OCI-LY7 (cell line): ENCODE data around the gene XYLT1. TPM values are rescaled to one million over a fixed set of nuclear protein-coding genes. Genes with fewer than 3 reads are reported as not detected.
"Not testable (repeated sequence)": the region's sequence is repeated elsewhere in the genome, so short reads cannot be mapped to it uniquely, and the experiment has no call there.

Experiments
- BruUV-seq: library from RNA; stranded (reverse); fragments of 400-500 nt; replicated peaks from 2 replicates; lab custom pipeline; 2021; lab: Mats Ljungman, UMichigan
- CTCF ChIA-PET: fragments of 300-600 bp; sonication (Branson Sonifier 250); formaldehyde crosslinking; loops from one replicate; lab custom pipeline; 2022; ENCODE audit warnings: antibody characterized with exemption; ENCODE audit not compliant: unreplicated experiment; lab: Charles Lee
- POLR2A ChIA-PET: fragments of 300-600 bp; sonication (Branson Sonifier 250); formaldehyde crosslinking; loops from one replicate; lab custom pipeline; 2022; ENCODE audit warnings: antibody characterized with exemption; lab: Charles Lee
- DNase-seq: peaks from one replicate; pipeline ENCODE4 v3.0.0-alpha.2; 2015; ENCODE audit warnings: low spot score
- H2AFZ ChIP-seq: fragments of 200-600 bp; sonication (generic), shearing (Covaris generic); 2 replicates; pipeline ENCODE4 v1.6.1; 2014; ENCODE audit warnings: mild to moderate bottlenecking, antibody characterized with exemption, low read length, moderate library complexity
- H3K27ac ChIP-seq: fragments of 200-600 bp; sonication (generic); 2 replicates; pipeline ENCODE4 v1.5.1; 2014; ENCODE audit warnings: mixed run types, low read depth, mild to moderate bottlenecking, moderate library complexity, low read length, inconsistent platforms; ENCODE audit not compliant: poor library complexity, severe bottlenecking
- H3K36me3 ChIP-seq: fragments of 200-600 bp; sonication (generic); 2 replicates; pipeline ENCODE4 v1.6.1; 2014; ENCODE audit warnings: mild to moderate bottlenecking, antibody characterized with exemption, low read length, moderate library complexity, mixed read lengths; ENCODE audit not compliant: insufficient read depth
- H3K4me1 ChIP-seq: fragments of 200-600 bp; sonication (generic); 2 replicates; pipeline ENCODE4 v1.5.1; 2014; ENCODE audit warnings: mild to moderate bottlenecking, low read length; ENCODE audit not compliant: insufficient read depth, poor library complexity, severe bottlenecking
- H3K4me2 ChIP-seq: fragments of 200-600 bp; sonication (generic); 2 replicates; pipeline ENCODE4 v1.6.1; 2014; ENCODE audit warnings: mild to moderate bottlenecking, low read length
- H3K4me3 ChIP-seq: fragments of 200-600 bp; sonication (generic); 2 replicates; pipeline ENCODE4 v1.5.1; 2014; ENCODE audit warnings: mild to moderate bottlenecking, low read depth, low read length; ENCODE audit not compliant: poor library complexity, severe bottlenecking
- H3K79me2 ChIP-seq: fragments of 200-600 bp; sonication (generic); 2 replicates; pipeline ENCODE4 v1.6.1; 2016; ENCODE audit warnings: low read depth, mild to moderate bottlenecking, low read length, moderate library complexity, mixed read lengths; ENCODE audit not compliant: insufficient read depth
- H3K9me2 ChIP-seq: fragments of 200-600 bp; sonication (generic); 2 replicates; pipeline ENCODE4 v1.6.1; 2016; ENCODE audit warnings: mild to moderate bottlenecking, low read length, mixed read lengths; ENCODE audit not compliant: insufficient read depth
- H3K9me3 ChIP-seq: fragments of 200-600 bp; sonication (generic); 2 replicates; pipeline ENCODE4 v1.6.1; 2014; ENCODE audit warnings: mild to moderate bottlenecking, mixed run types, low read length, mixed read lengths
- H4K20me1 ChIP-seq: fragments of 200-600 bp; sonication (generic); 2 replicates; pipeline ENCODE4 v1.6.1; 2014; ENCODE audit warnings: mild to moderate bottlenecking, antibody characterized with exemption, low read length, moderate library complexity, mixed read lengths; ENCODE audit not compliant: insufficient read depth
- CTCF ChIP-seq: fragments of 200-600 bp; sonication (generic); conservative IDR thresholded peaks from 2 replicates; pipeline ENCODE4 v1.5.1; 2014; ENCODE audit warnings: mild to moderate bottlenecking, antibody characterized with exemption, low read length, moderate library complexity, mixed read lengths
- EZH2phosphoT487 ChIP-seq: fragments of 200-600 bp; sonication (generic); IDR thresholded peaks from 2 replicates; pipeline ENCODE4 v1.6.1; 2018; ENCODE audit warnings: low read depth, borderline replicate concordance, mild to moderate bottlenecking, mixed run types, antibody characterized with exemption, low read length, moderate library complexity, mixed read lengths
- intact Hi-C: fragments of 100-400 bp; cut with micrococcal nuclease; formaldehyde crosslinking; loops from one replicate; pipeline ENCODE4 v1.10.0; 2022; ENCODE audit not compliant: unreplicated experiment
- total RNA-seq, 2 experiments: library from RNA; depleted of rRNA in 1 of 2; stranded (reverse); fragments of >200 nt in 1 of 2; shearing (Covaris generic) in 1 of 2; gene quantifications; 2 replicates each; pipeline ENCODE4 v1.2.3, GENCODE V29; 2014 to 2022

XYLT1 gene
- total RNA-seq, 2 experiments from 2014 or later, result 36.3 to 50.0 TPM

- peaks cover 61% of the 10 kb centered on the region for H3K4me1 ChIP-seq
- H3K4me3 ChIP-seq, result no peak overlapping the region
- intact Hi-C loops, result no loop called here
- H3K9me3 ChIP-seq, result no peaks in the 10 kb centered on the region
- no peaks in the 10 kb centered on the region for H4K20me1 ChIP-seq
- no peak for TF ChIP-seq EZH2phosphoT487
- TF ChIP-seq CTCF, result no peak
- ChIA-PET CTCF (no interaction called here), POLR2A (interaction anchor here (1.2 kb wide), 1 partner anchor 8 kb away, joined by 3 read pairs; no protein-coding TSS in a partner anchor)
- DNase-seq, result no peak
- no TSS peak for BruUV-seq
- H3K9me2 ChIP-seq, result no peaks in the 10 kb centered on the region
- H3K36me3 ChIP-seq, result peaks cover 32% of the 10 kb centered on the region
- H3K27ac ChIP-seq, result no peak overlapping the region
- no peak overlapping the region for H2AFZ ChIP-seq
- peaks cover 29% of the 10 kb centered on the region for H3K79me2 ChIP-seq
- no peak overlapping the region for H3K4me2 ChIP-seq
Observed at GRCh38 chr16:17412221-17412620, 58.5 kb downstream of the XYLT1 start.

- Histone ChIP-seq H3K4me1 (peaks cover 53% of the 10 kb centered on the region), H3K9me3 (no peaks in the 10 kb centered on the region), H2AFZ (no peak overlapping the region), H3K4me2 (no peak overlapping the region), H4K20me1 (no peaks in the 10 kb centered on the region), H3K36me3 (peaks cover 32% of the 10 kb centered on the region), H3K27ac (no peak overlapping the region), H3K79me2 (peaks cover 25% of the 10 kb centered on the region), H3K4me3 (no peak overlapping the region), H3K9me2 (no peaks in the 10 kb centered on the region)
- CTCF ChIA-PET, result no interaction called here
- TF ChIP-seq EZH2phosphoT487 (no peak), CTCF (no peak)
- POLR2A ChIA-PET, result interaction anchor here (0.6 to 1.2 kb wide), 2 partner anchors 9 to 38 kb away, joined by 3 read pairs; no protein-coding TSS in a partner anchor
- DNase-seq, result no peak
- BruUV-seq, result no TSS peak
- intact Hi-C loops, result no loop called here
Observed at GRCh38 chr16:17411263-17411662, 59.5 kb downstream of the XYLT1 start.

GRCh38 chr16:17410316-17410715 is 60.4 kb downstream of the XYLT1 start:
- BruUV-seq, H2AFZ ChIP-seq, H4K20me1 ChIP-seq, H3K27ac ChIP-seq, intact Hi-C loops, H3K9me3 ChIP-seq, H3K9me2 ChIP-seq, DNase-seq, CTCF ChIA-PET, H3K4me3 ChIP-seq: not testable (repeated sequence)
- POLR2A ChIA-PET, result interaction anchor here (1.4 kb wide), 1 partner anchor 108 kb away, joined by 4 read pairs; no protein-coding TSS in a partner anchor
- peak overlapping the region; percentile 45; the same call in 1 of the 2 replicates for H3K4me2 ChIP-seq
- peaks cover 16% of the 10 kb centered on the region for H3K79me2 ChIP-seq
- H3K4me1 ChIP-seq, result peaks cover 48% of the 10 kb centered on the region
- peaks cover 32% of the 10 kb centered on the region for H3K36me3 ChIP-seq
